Measurements from ENCODE around the gene TMEM176B.
"Not testable (repeated sequence)": the region's sequence is repeated elsewhere in the genome, so short reads cannot be mapped to it uniquely, and the experiment has no call there.

TMEM176B gene

GRCh38 chr7:150823484-150824126, 23.4 kb upstream of the TMEM176B start:
- H3K4me1 ChIP-seq (ENCODE audit: control insufficient read depth, insufficient read depth, low read length) = 0 out of 2 replicates have a peak, but pooled peaks cover 4% of the 10 kb centered on the region
- no peaks in the 10 kb centered on the region; the same call in 1 of the 2 replicates for H3K9me3 ChIP-seq (ENCODE audit: control insufficient read depth, insufficient read depth, low read length)
- no CpG with 5 or more reads among the region's 10 CpGs for WGBS (ENCODE audit: insufficient coverage, insufficient read length)
- H3K27ac ChIP-seq (ENCODE audit: low read length) = no peak overlapping the region
- DNase-seq (ENCODE audit: low read depth, low spot score) = no peak
- no peaks in the 10 kb centered on the region for H3K27me3 ChIP-seq (ENCODE audit: control insufficient read depth, insufficient read depth, low read length)
- H3K36me3 ChIP-seq (ENCODE audit: control insufficient read depth, insufficient read depth, low read length) = no peaks in the 10 kb centered on the region
- no peak overlapping the region for H3K4me3 ChIP-seq (ENCODE audit: low read length)

DNA sequence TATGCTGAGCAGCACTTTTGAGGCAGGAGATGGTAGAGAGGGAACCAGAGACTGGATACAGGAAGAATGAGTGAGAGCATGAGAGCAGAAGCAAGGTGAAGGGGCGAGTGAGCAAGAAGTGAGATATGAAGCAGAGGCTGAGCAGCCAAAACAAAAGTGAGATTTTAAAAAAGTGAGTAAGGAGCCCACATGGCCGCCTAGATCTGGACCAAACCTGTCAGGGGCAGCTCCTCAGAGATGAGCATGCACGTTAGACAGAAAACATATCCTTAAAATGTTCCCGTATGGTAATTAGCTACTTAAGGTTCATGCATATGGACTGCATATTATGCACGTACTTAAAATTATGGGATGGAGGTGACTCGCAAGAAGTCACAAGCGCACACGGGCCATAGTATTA, 22.9 kb upstream of the TMEM176B start:
- DNase-seq (ENCODE audit: low read depth, low spot score) = no peak
- Histone ChIP-seq H3K9me3 (ENCODE audit: control insufficient read depth, insufficient read depth, low read length) (no peaks in the 10 kb centered on the region; the same call in 1 of the 2 replicates), H3K27me3 (ENCODE audit: control insufficient read depth, insufficient read depth, low read length) (no peaks in the 10 kb centered on the region), H3K27ac (ENCODE audit: low read length) (no peak overlapping the region), H3K4me3 (ENCODE audit: low read length) (no peak overlapping the region), H3K4me1 (ENCODE audit: control insufficient read depth, insufficient read depth, low read length) (0 out of 2 replicates have a peak, but pooled peaks cover 4% of the 10 kb centered on the region), H3K36me3 (ENCODE audit: control insufficient read depth, insufficient read depth, low read length) (no peaks in the 10 kb centered on the region)
- no CpG with 5 or more reads among the region's 8 CpGs for WGBS (ENCODE audit: insufficient coverage, insufficient read length)

DNA sequence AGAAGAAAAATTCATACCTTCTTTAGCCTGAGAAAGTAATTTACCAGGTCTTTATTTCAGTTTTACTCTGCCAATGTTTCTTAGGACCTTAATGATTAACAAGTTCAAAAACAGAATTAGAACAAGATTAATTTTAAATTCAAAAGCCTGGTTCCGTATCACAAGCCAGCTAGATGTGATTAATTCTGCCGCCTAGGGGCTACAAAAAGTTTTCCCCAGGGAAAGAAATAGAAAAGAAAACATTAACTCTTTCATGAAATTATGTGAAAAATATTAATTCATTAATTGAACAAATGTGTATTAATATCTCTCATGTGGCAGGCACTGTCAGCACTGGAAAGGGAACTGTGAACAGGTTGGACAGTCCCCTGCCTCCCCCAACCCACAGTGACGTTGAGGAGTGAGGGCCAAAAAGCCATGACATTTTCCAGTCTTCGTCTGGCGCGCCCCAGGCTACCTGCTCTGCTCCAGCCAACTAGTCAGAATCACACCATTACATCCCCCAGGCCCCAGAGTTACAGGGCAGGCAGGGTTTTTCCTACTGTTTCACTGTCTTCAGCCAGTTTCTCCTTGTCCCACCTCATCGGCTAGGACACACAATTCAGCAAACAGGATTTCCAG, 20.5 kb upstream of the TMEM176B start:
- WGBS (ENCODE audit: insufficient coverage, insufficient read length) = no CpG with 5 or more reads among the region's 7 CpGs
- DNase-seq (ENCODE audit: low read depth, low spot score) = no peak
- no peaks in the 10 kb centered on the region for H3K9me3 ChIP-seq (ENCODE audit: control insufficient read depth, insufficient read depth, low read length)
- H3K36me3 ChIP-seq (ENCODE audit: control insufficient read depth, insufficient read depth, low read length) = no peaks in the 10 kb centered on the region
- H3K4me3 ChIP-seq (ENCODE audit: low read length) = no peak overlapping the region
- no peak overlapping the region for H3K27ac ChIP-seq (ENCODE audit: low read length)
- 0 out of 2 replicates have a peak, but pooled peaks cover 4% of the 10 kb centered on the region for H3K4me1 ChIP-seq (ENCODE audit: control insufficient read depth, insufficient read depth, low read length)
- no peaks in the 10 kb centered on the region for H3K27me3 ChIP-seq (ENCODE audit: control insufficient read depth, insufficient read depth, low read length)

- Histone ChIP-seq H3K4me1 (ENCODE audit: control insufficient read depth, insufficient read depth, low read length) (0 out of 2 replicates have a peak, but pooled peaks cover 4% of the 10 kb centered on the region), H3K27me3 (ENCODE audit: control insufficient read depth, insufficient read depth, low read length) (no peaks in the 10 kb centered on the region), H3K4me3 (ENCODE audit: low read length) (no peak overlapping the region), H3K36me3 (ENCODE audit: control insufficient read depth, insufficient read depth, low read length) (no peaks in the 10 kb centered on the region), H3K27ac (ENCODE audit: low read length) (no peak overlapping the region), H3K9me3 (ENCODE audit: control insufficient read depth, insufficient read depth, low read length) (no peaks in the 10 kb centered on the region)
- no peak for DNase-seq (ENCODE audit: low read depth, low spot score)
- no CpG with 5 or more reads among the region's 5 CpGs for WGBS (ENCODE audit: insufficient coverage, insufficient read length)
Observed at GRCh38 chr7:150820148-150820547, 20.0 kb upstream of the TMEM176B start.

DNA sequence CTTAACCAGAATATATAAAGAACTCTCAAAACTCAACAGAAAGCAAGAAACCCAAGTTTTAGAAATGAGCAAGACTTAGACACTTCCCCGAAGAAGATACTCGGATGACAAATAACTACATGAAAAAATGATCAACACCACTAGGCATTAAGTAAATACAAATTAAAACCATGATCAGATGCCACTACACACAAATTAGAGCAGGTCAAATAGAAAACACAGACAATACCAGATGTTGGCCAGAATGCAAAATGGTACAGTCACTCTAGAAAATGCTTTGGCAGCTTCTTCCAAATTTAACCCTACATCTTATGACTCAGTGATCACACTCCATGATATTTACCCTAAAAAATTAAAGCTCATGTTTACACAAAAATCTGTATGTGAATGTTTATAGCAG, 18.8 kb upstream of the TMEM176B start:
- WGBS (ENCODE audit: insufficient coverage, insufficient read length) = no CpG with 5 or more reads among the region's 2 CpGs
- no peaks in the 10 kb centered on the region for H3K9me3 ChIP-seq (ENCODE audit: control insufficient read depth, insufficient read depth, low read length)
- H3K36me3 ChIP-seq (ENCODE audit: control insufficient read depth, insufficient read depth, low read length) = no peaks in the 10 kb centered on the region
- H3K27me3 ChIP-seq (ENCODE audit: control insufficient read depth, insufficient read depth, low read length) = no peaks in the 10 kb centered on the region
- no peak for DNase-seq (ENCODE audit: low read depth, low spot score)
- no peak overlapping the region for H3K4me3 ChIP-seq (ENCODE audit: low read length)
- peaks cover 5% of the 10 kb centered on the region for H3K4me1 ChIP-seq (ENCODE audit: control insufficient read depth, insufficient read depth, low read length)
- H3K27ac ChIP-seq (ENCODE audit: low read length) = no peak overlapping the region

DNA sequence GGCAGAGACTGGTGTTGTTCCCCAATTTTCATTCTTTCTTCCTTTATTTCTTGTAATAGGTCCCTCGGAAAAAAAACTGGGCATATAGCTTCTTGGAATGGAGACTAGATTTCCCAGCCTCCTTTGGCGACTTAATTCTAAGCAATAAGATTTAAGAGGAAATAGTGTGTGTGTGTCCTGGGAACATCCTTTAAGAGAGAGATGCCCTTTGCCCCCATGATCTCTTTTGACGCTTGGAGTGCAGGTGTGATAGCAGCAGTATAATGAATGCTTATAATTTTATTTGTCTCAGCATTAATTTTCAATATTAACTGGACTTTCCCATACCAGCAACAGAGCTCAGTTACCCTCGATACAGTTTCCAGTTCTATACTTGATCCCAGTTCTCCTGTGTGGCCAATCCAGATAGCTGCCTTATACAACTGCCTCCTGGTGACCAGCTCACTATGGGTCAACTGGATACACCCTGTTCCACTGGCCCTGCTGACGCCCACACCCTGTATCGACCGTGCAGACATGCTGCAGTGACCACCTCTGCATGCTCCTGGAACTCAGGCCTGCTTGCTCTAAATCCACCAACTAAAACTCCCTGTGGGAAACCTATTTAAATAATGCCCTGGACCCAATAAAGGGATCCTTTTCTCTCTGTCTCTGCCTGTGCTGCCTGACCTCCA, 14.3 kb upstream of the TMEM176B start:
- no CpG with 5 or more reads among the region's 7 CpGs for WGBS (ENCODE audit: insufficient coverage, insufficient read length)

GRCh38 chr7:150807616-150808438, 7.7 kb upstream of the TMEM176B start:
- H3K4me1 ChIP-seq (ENCODE audit: control insufficient read depth, insufficient read depth, low read length); DNase-seq (ENCODE audit: low read depth, low spot score): not testable (repeated sequence)

More for the DNA sequence above, 14.3 kb upstream of the TMEM176B start:
- Histone ChIP-seq H3K4me1 (ENCODE audit: control insufficient read depth, insufficient read depth, low read length) (peaks cover 2% of the 10 kb centered on the region), H3K27ac (ENCODE audit: low read length) (no peak overlapping the region), H3K36me3 (ENCODE audit: control insufficient read depth, insufficient read depth, low read length) (no peaks in the 10 kb centered on the region), H3K4me3 (ENCODE audit: low read length) (no peak overlapping the region), H3K27me3 (ENCODE audit: control insufficient read depth, insufficient read depth, low read length) (no peaks in the 10 kb centered on the region), H3K9me3 (ENCODE audit: control insufficient read depth, insufficient read depth, low read length) (no peaks in the 10 kb centered on the region)
- DNase-seq (ENCODE audit: low read depth, low spot score) = no peak

DNA sequence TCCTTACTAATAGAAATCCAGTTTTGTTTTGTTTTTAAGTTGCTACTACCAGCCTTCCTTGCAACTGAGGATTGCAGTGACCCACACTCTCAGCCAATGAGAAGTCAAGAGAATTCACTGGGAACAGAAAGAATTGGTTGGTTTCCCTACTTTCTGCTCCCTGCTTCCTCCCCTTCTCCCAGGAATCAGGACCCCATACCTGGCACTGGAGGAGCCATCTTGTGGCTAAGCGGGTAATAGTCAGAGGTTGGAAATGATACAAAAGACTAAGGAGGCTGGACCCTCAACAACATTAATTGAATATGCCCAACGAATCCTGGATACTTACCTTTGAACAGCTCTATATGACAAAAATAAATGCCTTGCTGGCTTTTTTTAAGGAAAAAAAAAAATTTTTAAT, 6.7 kb upstream of the TMEM176B start:
- no peaks in the 10 kb centered on the region for H3K36me3 ChIP-seq (ENCODE audit: control insufficient read depth, insufficient read depth, low read length)
- no peak overlapping the region for H3K4me3 ChIP-seq (ENCODE audit: low read length)
- H3K9me3 ChIP-seq (ENCODE audit: control insufficient read depth, insufficient read depth, low read length) = no peaks in the 10 kb centered on the region
- no peak for DNase-seq (ENCODE audit: low read depth, low spot score)
- no peaks in the 10 kb centered on the region for H3K4me1 ChIP-seq (ENCODE audit: control insufficient read depth, insufficient read depth, low read length)
- H3K27me3 ChIP-seq (ENCODE audit: control insufficient read depth, insufficient read depth, low read length) = peaks cover 9% of the 10 kb centered on the region
- H3K27ac ChIP-seq (ENCODE audit: low read length) = no peak overlapping the region
- WGBS (ENCODE audit: insufficient coverage, insufficient read length) = no CpG with 5 or more reads among the region's 2 CpGs

More at GRCh38 chr7:150807616-150808438, 7.7 kb upstream of the TMEM176B start:
- H3K27me3 ChIP-seq (ENCODE audit: control insufficient read depth, insufficient read depth, low read length); H3K9me3 ChIP-seq (ENCODE audit: control insufficient read depth, insufficient read depth, low read length); H3K36me3 ChIP-seq (ENCODE audit: control insufficient read depth, insufficient read depth, low read length); H3K27ac ChIP-seq (ENCODE audit: low read length); H3K4me3 ChIP-seq (ENCODE audit: low read length): not testable (repeated sequence)
- WGBS (ENCODE audit: insufficient coverage, insufficient read length) = no CpG with 5 or more reads among the region's 13 CpGs

DNA sequence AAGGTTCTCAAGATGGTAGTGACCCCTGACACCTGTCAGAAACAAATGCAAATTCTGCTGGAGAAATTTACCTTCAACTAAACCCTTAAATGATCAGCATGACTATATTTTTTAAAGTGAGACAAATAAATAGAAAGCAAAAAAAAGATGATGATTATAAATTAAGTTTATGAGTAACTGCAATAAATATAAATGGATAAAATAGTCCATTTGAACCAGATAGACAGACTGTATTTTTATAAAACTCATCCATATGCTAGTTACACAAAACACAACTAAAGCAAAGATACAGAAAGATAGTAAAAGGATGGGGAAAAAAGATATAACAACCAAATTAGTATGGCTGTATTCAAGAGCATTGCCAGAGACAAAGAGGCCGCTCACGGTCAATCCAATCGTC, 6.3 kb upstream of the TMEM176B start:
- DNase-seq (ENCODE audit: low read depth, low spot score) = no peak
- Histone ChIP-seq H3K27me3 (ENCODE audit: control insufficient read depth, insufficient read depth, low read length) (peaks cover 13% of the 10 kb centered on the region), H3K4me1 (ENCODE audit: control insufficient read depth, insufficient read depth, low read length) (peaks cover under 1% of the 10 kb centered on the region; the same call in 1 of the 2 replicates), H3K36me3 (ENCODE audit: control insufficient read depth, insufficient read depth, low read length) (no peaks in the 10 kb centered on the region), H3K9me3 (ENCODE audit: control insufficient read depth, insufficient read depth, low read length) (no peaks in the 10 kb centered on the region), H3K4me3 (ENCODE audit: low read length) (no peak overlapping the region), H3K27ac (ENCODE audit: low read length) (no peak overlapping the region)
- no CpG with 5 or more reads among the region's 3 CpGs for WGBS (ENCODE audit: insufficient coverage, insufficient read length)

DNA sequence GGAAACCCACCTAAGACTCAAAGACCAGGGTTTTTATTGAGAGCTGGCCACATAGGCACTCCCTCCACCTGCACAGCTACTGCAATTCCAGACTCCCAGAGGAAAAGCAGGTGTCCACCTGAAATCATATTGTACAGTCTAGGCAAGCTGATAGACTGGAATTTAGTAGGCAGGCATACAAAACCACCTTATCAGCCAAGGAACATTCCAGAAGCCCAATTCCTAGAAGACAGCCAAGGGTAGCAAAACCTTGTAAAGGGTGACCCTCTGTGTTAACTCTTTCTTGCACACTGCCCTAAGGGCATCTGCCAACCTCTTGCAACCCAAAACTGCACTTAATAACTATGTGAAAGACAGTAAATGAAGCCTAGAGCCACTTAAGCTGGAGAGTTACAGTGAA, 5.7 kb upstream of the TMEM176B start:
- Histone ChIP-seq H3K4me3 (ENCODE audit: low read length) (no peak overlapping the region), H3K27me3 (ENCODE audit: control insufficient read depth, insufficient read depth, low read length) (peaks cover 19% of the 10 kb centered on the region), H3K36me3 (ENCODE audit: control insufficient read depth, insufficient read depth, low read length) (no peaks in the 10 kb centered on the region), H3K27ac (ENCODE audit: low read length) (no peak overlapping the region), H3K9me3 (ENCODE audit: control insufficient read depth, insufficient read depth, low read length) (no peaks in the 10 kb centered on the region), H3K4me1 (ENCODE audit: control insufficient read depth, insufficient read depth, low read length) (peaks cover 3% of the 10 kb centered on the region)
- DNase-seq (ENCODE audit: low read depth, low spot score) = no peak
